ENCODE data around the gene F2R.

DNA sequence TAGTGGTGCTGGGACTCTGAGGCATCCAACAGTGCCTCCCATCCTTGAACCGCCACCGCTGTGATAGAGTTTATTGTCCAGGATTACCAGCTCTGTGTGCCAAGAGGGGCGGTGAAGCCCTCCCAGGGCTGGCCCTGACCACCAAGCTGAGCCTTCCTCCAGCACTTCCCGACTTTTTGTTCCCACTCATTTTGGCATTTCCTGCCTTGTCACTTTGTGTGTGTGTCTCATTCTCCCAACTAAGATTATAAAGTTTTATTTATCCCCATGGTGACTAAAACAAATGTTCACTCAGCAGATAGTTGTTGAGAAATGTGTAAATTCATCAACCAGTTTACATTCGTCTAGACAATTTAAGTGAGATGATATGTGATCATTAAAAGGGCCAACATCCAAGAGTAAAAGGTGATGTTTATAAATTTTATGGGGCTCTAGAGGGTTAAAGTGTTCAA is 2.5 kb downstream of the F2R start:
- no peak for TF ChIP-seq EP300 (IDR thresholded peaks at IDR 0.05; ENCODE audit: low read depth)
- TF ChIP-seq, protein P1, sequence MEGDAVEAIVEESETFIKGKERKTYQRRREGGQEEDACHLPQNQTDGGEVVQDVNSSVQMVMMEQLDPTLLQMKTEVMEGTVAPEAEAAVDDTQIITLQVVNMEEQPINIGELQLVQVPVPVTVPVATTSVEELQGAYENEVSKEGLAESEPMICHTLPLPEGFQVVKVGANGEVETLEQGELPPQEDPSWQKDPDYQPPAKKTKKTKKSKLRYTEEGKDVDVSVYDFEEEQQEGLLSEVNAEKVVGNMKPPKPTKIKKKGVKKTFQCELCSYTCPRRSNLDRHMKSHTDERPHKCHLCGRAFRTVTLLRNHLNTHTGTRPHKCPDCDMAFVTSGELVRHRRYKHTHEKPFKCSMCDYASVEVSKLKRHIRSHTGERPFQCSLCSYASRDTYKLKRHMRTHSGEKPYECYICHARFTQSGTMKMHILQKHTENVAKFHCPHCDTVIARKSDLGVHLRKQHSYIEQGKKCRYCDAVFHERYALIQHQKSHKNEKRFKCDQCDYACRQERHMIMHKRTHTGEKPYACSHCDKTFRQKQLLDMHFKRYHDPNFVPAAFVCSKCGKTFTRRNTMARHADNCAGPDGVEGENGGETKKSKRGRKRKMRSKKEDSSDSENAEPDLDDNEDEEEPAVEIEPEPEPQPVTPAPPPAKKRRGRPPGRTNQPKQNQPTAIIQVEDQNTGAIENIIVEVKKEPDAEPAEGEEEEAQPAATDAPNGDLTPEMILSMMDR (IDR thresholded peaks at IDR 0.05): no peak

Data from transverse colon (tissue), 3 donors.